ENCODE measurements around the gene ZNF428. TPM values are rescaled to one million over a fixed set of nuclear protein-coding genes. Genes with fewer than 3 reads are reported as not detected.

ZNF428 gene
- total and polyA plus RNA-seq, 2 donors (not counting 1 experiment from before 2014, with no cell fraction given) = 17.2 to 43.9 TPM

DNA sequence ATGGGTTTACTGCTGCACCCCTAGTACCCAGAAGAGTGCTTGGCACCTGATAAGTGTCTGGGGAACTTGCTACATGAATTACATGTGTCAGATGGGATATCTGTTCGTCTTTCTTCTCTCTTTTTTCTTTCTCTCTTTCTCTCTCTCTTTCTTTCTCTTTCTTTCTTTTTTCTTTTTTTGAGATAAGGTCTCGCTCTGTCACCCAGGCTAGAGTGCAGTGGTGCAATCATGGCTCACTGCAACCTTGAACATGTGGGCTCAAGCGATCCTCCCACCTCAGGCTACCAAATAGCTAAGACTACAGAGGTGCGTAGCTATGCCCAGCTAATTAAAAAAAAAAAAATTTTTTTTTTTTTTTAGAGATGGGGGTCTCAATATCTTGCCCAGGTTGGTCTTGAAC is 14.1 kb upstream of the ZNF428 start:
- DNase-seq (ENCODE audit: low read depth in 2 of 2) = no peak
- no peaks in the 10 kb centered on the region for H3K9me3 ChIP-seq (ENCODE audit: control insufficient read depth, insufficient read depth, low read depth, low read length)
- H3K4me1 ChIP-seq (ENCODE audit: control insufficient read depth, extremely low read depth, insufficient read depth, low read length) = peaks cover 9% of the 10 kb centered on the region
- no peak overlapping the region for H2AFZ ChIP-seq (ENCODE audit: low read length)
- H3K36me3 ChIP-seq (ENCODE audit: control insufficient read depth, insufficient read depth, low read length) = no peaks in the 10 kb centered on the region
- H3K79me2 ChIP-seq (ENCODE audit: control insufficient read depth, insufficient read depth, low read length) = no peaks in the 10 kb centered on the region
- peaks cover 18% of the 10 kb centered on the region for H3K27me3 ChIP-seq (ENCODE audit: control insufficient read depth, insufficient read depth, low read length)
- no peak overlapping the region for H3K4me3 ChIP-seq (replicated peaks in 1 of 4; ENCODE audit: control extremely low read depth in 1 of 4, insufficient read depth in 1 of 4, low read depth in 3 of 4, low read length in 4 of 4)
- no peak overlapping the region for H3K9ac ChIP-seq (ENCODE audit: insufficient read depth, low read length)
- no peak for TF ChIP-seq EZH2 (IDR thresholded peaks at IDR 0.05; ENCODE audit: low read length, missing control alignments)
- TF ChIP-seq, protein P1, sequence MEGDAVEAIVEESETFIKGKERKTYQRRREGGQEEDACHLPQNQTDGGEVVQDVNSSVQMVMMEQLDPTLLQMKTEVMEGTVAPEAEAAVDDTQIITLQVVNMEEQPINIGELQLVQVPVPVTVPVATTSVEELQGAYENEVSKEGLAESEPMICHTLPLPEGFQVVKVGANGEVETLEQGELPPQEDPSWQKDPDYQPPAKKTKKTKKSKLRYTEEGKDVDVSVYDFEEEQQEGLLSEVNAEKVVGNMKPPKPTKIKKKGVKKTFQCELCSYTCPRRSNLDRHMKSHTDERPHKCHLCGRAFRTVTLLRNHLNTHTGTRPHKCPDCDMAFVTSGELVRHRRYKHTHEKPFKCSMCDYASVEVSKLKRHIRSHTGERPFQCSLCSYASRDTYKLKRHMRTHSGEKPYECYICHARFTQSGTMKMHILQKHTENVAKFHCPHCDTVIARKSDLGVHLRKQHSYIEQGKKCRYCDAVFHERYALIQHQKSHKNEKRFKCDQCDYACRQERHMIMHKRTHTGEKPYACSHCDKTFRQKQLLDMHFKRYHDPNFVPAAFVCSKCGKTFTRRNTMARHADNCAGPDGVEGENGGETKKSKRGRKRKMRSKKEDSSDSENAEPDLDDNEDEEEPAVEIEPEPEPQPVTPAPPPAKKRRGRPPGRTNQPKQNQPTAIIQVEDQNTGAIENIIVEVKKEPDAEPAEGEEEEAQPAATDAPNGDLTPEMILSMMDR (conservative IDR thresholded peaks at IDR 0.05 in 1 of 2, IDR thresholded peaks at IDR 0.05 in 1 of 2; ENCODE audit: low read depth in 1 of 2, low read length in 2 of 2) = no peak
- H4K20me1 ChIP-seq (ENCODE audit: control insufficient read depth, extremely low read depth, insufficient read depth, low read length) = no peaks in the 10 kb centered on the region
- no peak overlapping the region for H3K27ac ChIP-seq (ENCODE audit: insufficient read depth, low read length)
- no peak overlapping the region for H3K4me2 ChIP-seq (ENCODE audit: extremely low read depth, insufficient read depth, low read length)

DNA sequence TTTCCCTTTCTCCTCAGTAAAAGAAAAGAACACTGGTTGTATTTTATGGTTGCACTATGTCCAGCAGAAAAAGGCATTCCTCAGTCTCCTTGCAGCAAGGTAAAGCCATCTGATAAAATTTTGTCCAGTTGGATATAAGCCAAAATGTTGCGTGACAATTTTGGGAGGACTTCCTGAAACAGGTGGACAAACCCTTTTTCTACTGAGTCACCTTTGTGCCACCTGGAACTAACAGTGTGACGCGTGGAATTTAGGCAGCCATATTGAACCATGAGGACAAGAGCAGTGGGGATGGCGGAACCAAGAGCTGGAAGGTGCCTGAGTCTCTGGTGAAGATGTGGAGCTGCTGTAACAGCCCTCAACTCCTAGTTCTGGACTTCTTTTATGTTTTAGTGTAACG is 12.1 kb upstream of the ZNF428 start:
- no peak overlapping the region for H3K4me2 ChIP-seq (ENCODE audit: extremely low read depth, insufficient read depth, low read length)
- TF ChIP-seq EZH2 (IDR thresholded peaks at IDR 0.05; ENCODE audit: low read length, missing control alignments) = no peak
- TF ChIP-seq, protein P1 (conservative IDR thresholded peaks at IDR 0.05 in 1 of 2, IDR thresholded peaks at IDR 0.05 in 1 of 2; ENCODE audit: low read depth in 1 of 2, low read length in 2 of 2) = no peak
- H3K9ac ChIP-seq (ENCODE audit: insufficient read depth, low read length) = no peak overlapping the region
- no peak overlapping the region for H3K4me3 ChIP-seq (replicated peaks in 1 of 4; ENCODE audit: control extremely low read depth in 1 of 4, insufficient read depth in 1 of 4, low read depth in 3 of 4, low read length in 4 of 4)
- peaks cover 9% of the 10 kb centered on the region for H3K4me1 ChIP-seq (ENCODE audit: control insufficient read depth, extremely low read depth, insufficient read depth, low read length)
- H4K20me1 ChIP-seq (ENCODE audit: control insufficient read depth, extremely low read depth, insufficient read depth, low read length) = no peaks in the 10 kb centered on the region
- H3K9me3 ChIP-seq (ENCODE audit: control insufficient read depth, insufficient read depth, low read depth, low read length) = no peaks in the 10 kb centered on the region
- no peaks in the 10 kb centered on the region for H3K36me3 ChIP-seq (ENCODE audit: control insufficient read depth, insufficient read depth, low read length)
- no peak overlapping the region for H3K27ac ChIP-seq (ENCODE audit: insufficient read depth, low read length)
- DNase-seq (ENCODE audit: low read depth in 2 of 2) = no peak
- H3K79me2 ChIP-seq (ENCODE audit: control insufficient read depth, insufficient read depth, low read length) = no peaks in the 10 kb centered on the region
- H3K27me3 ChIP-seq (ENCODE audit: control insufficient read depth, insufficient read depth, low read length) = peaks cover 7% of the 10 kb centered on the region
- no peak overlapping the region for H2AFZ ChIP-seq (ENCODE audit: low read length)

DNA sequence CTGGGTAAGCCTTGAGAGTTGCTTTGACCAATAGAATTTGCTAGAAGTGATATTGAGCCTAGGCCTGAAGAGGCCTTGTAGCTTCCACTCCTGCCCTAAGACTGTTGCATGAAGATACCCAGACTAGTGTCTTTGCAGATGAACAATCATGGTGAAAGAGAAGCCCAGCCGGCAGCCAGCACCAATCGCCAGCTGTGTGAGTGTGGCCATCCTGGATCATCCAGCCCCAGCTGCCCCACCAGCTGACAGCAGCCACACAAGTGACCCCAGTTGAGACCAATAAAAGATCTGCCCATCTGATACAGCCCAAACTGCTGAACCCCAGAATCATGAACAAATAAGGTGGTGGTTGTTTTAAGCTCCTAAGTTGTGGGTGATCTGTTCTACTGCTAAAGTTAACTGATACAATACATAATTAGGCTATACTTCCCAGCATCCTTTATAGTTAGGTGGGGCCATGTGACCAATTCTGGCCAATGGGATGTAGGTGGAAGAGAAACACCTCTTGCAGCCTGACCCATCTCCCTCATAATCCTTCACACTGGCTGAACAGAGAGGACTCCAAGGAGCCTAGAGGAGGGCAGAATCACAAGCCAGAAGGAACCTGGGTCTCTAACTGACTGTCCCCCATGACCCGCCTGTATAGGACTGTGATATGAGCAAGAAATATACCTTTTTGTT is 9.4 kb upstream of the ZNF428 start:
- DNase-seq (ENCODE audit: low read depth in 2 of 2) = no peak
- no peaks in the 10 kb centered on the region for H3K27me3 ChIP-seq (ENCODE audit: control insufficient read depth, insufficient read depth, low read length)
- H3K27ac ChIP-seq (ENCODE audit: insufficient read depth, low read length) = no peak overlapping the region
- H3K4me1 ChIP-seq (ENCODE audit: control insufficient read depth, extremely low read depth, insufficient read depth, low read length) = no peaks in the 10 kb centered on the region
- no peaks in the 10 kb centered on the region for H4K20me1 ChIP-seq (ENCODE audit: control insufficient read depth, extremely low read depth, insufficient read depth, low read length)
- no peak overlapping the region for H2AFZ ChIP-seq (ENCODE audit: low read length)
- no peak overlapping the region for H3K9ac ChIP-seq (ENCODE audit: insufficient read depth, low read length)
- H3K36me3 ChIP-seq (ENCODE audit: control insufficient read depth, insufficient read depth, low read length) = no peaks in the 10 kb centered on the region
- H3K4me3 ChIP-seq (replicated peaks in 1 of 4; ENCODE audit: control extremely low read depth in 1 of 4, insufficient read depth in 1 of 4, low read depth in 3 of 4, low read length in 4 of 4) = no peak overlapping the region
- H3K79me2 ChIP-seq (ENCODE audit: control insufficient read depth, insufficient read depth, low read length) = no peaks in the 10 kb centered on the region
- no peaks in the 10 kb centered on the region for H3K9me3 ChIP-seq (ENCODE audit: control insufficient read depth, insufficient read depth, low read depth, low read length)
- no peak overlapping the region for H3K4me2 ChIP-seq (ENCODE audit: extremely low read depth, insufficient read depth, low read length)
- TF ChIP-seq EZH2 (IDR thresholded peaks at IDR 0.05; ENCODE audit: low read length, missing control alignments) = no peak
- TF ChIP-seq, protein P1 (conservative IDR thresholded peaks at IDR 0.05 in 1 of 2, IDR thresholded peaks at IDR 0.05 in 1 of 2; ENCODE audit: low read depth in 1 of 2, low read length in 2 of 2) = no peak
